PC-3 (cell line): ENCODE measurements around the gene TWIST2. TPM values are rescaled to one million over a fixed set of nuclear protein-coding genes. Genes with fewer than 3 reads are reported as not detected.

Experiments
- ATAC-seq: fragments of 200-7000 bp; cut with Tn5 transposase; 2 replicates; pipeline ENCODE4 v1.9.1; 2020; ENCODE audit warnings: mild to moderate bottlenecking, moderate library complexity
- BruUV-seq: library from RNA; stranded (reverse); fragments of 400-500 nt; replicated peaks from 2 replicates; lab custom pipeline; 2021; lab: Mats Ljungman, UMichigan
- CTCF ChIA-PET: fragments of 300-600 bp; sonication (Branson Sonifier 250); formaldehyde crosslinking; loops from one replicate; lab custom pipeline; 2022; ENCODE audit warnings: antibody characterized with exemption; lab: Charles Lee
- POLR2A ChIA-PET: fragments of 300-600 bp; sonication (Branson Sonifier 250); formaldehyde crosslinking; loops from one replicate; lab custom pipeline; 2022; ENCODE audit warnings: antibody characterized with exemption; ENCODE audit not compliant: unreplicated experiment; lab: Charles Lee
- DNase-seq: peaks from one replicate; pipeline ENCODE4 v3.0.0-alpha.2; 2015
- H2AFZ ChIP-seq: fragments of 300-600 bp; sonication (generic); 2 replicates; pipeline ENCODE4 v1.6.0; 2016; ENCODE audit warnings: antibody characterized with exemption, low read length
- H3F3A ChIP-seq: fragments of 300-600 bp; sonication (generic); one replicate; pipeline ENCODE4 v1.6.0; 2017; ENCODE audit warnings: antibody characterized with exemption, low read length, control low read depth, mild to moderate bottlenecking; ENCODE audit not compliant: unreplicated experiment
- H3K27ac ChIP-seq: fragments of 300-600 bp; sonication (generic); 2 replicates; pipeline ENCODE4 v1.5.1; 2016; ENCODE audit warnings: mild to moderate bottlenecking, low read length
- H3K27me3 ChIP-seq: fragments of 300-600 bp; sonication (generic); 2 replicates; pipeline ENCODE4 v1.6.1; 2016; ENCODE audit warnings: low read length, mixed read lengths
- H3K36me3 ChIP-seq: fragments of 300-600 bp; sonication (generic); 2 replicates; pipeline ENCODE4 v1.6.1; 2016; ENCODE audit warnings: low read depth, mixed run types, low read length, mixed read lengths
- H3K4me1 ChIP-seq: fragments of 300-600 bp; sonication (generic); 2 replicates; pipeline ENCODE4 v1.5.1; 2016; ENCODE audit warnings: low read length; ENCODE audit not compliant: insufficient read depth
- H3K4me2 ChIP-seq: fragments of 300-600 bp; sonication (generic); 2 replicates; pipeline ENCODE4 v1.6.0; 2016; ENCODE audit warnings: low read length
- H3K4me3 ChIP-seq: fragments of 300-600 bp; sonication (generic); 2 replicates; pipeline ENCODE4 v1.5.1; 2016; ENCODE audit warnings: mild to moderate bottlenecking, low read length, mixed read lengths
- H3K79me2 ChIP-seq: fragments of 300-600 bp; sonication (generic); 2 replicates; pipeline ENCODE4 v1.6.1; 2017; ENCODE audit warnings: low read length, mixed read lengths
- H3K9ac ChIP-seq: fragments of 300-600 bp; sonication (generic); 2 replicates; pipeline ENCODE4 v1.6.0; 2016; ENCODE audit warnings: mild to moderate bottlenecking, low read length
- H3K9me2 ChIP-seq: fragments of 300-600 bp; sonication (generic); replicated peaks from 2 replicates; pipeline ENCODE4 v1.6.1; 2016; ENCODE audit warnings: mixed run types, low read length, mixed read lengths
- H3K9me3 ChIP-seq: fragments of 300-600 bp; sonication (generic); 2 replicates; pipeline ENCODE4 v1.6.1; 2016; ENCODE audit warnings: low read length, mixed read lengths
- H4K20me1 ChIP-seq: fragments of 300-600 bp; sonication (generic); 2 replicates; pipeline ENCODE4 v1.6.1; 2016; ENCODE audit warnings: low read length, mixed read lengths
- EZH2 ChIP-seq: fragments of 300-600 bp; sonication (generic); IDR thresholded peaks from one replicate; pipeline ENCODE4 v1.6.1; 2017; ENCODE audit warnings: antibody characterized with exemption, mild to moderate bottlenecking, low read length; ENCODE audit not compliant: unreplicated experiment
- EZH2phosphoT487 ChIP-seq: fragments of 300-600 bp; sonication (generic); IDR thresholded peaks from 2 replicates; pipeline ENCODE4 v1.6.1; 2018; ENCODE audit warnings: mild to moderate bottlenecking, antibody characterized with exemption, low read length, borderline replicate concordance
- intact Hi-C: fragments of 100-400 bp; cut with micrococcal nuclease; formaldehyde crosslinking; loops from 2 replicates; pipeline ENCODE4 v1.9.0; 2023
- total RNA-seq: library from RNA; depleted of rRNA; stranded (reverse); fragments of >200 nt; gene quantifications from 2 replicates; pipeline ENCODE4 v1.2.3, GENCODE V29; 2014
- TF ChIP-seq, protein P1 (sequence below): fragments of 300-600 bp; sonication (generic); conservative IDR thresholded peaks from 2 replicates; pipeline ENCODE4 v1.5.1; 2017; ENCODE audit warnings: antibody characterized with exemption, low read depth, mild to moderate bottlenecking, low read length

The TWIST2 gene
- total RNA-seq, 1 experiment from 2014 or later: 4.4 TPM

DNA sequence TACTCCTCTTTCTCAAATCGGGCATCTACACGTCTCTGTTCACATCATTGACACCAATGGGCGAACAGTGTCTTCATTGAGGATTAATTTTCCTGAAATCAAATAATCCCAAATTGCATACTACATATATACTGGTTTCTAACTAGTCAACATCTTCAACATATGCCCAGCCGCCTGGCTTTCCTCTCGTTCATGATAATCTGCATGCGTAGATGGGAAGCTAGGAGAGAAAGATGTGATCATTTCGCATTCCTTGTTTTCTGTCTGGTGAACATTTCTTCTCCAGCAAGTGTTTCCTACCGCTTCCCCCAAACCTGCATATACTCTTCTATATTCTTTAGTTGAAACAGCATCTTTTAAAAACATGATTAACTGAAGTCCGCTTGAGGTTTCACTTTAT lies 7.4 kb downstream of the TWIST2 start:
- Histone ChIP-seq H2AFZ (no peak overlapping the region), H3K79me2 (no peaks in the 10 kb centered on the region), H3K9me2 (no peaks in the 10 kb centered on the region), H3K4me2 (no peak overlapping the region), H3K36me3 (no peaks in the 10 kb centered on the region), H3K9ac (no peak overlapping the region), H3F3A (no peaks in the 10 kb centered on the region), H3K27ac (no peak overlapping the region), H3K27me3 (no peaks in the 10 kb centered on the region), H4K20me1 (no peaks in the 10 kb centered on the region), H3K9me3 (no peaks in the 10 kb centered on the region), H3K4me3 (no peak overlapping the region), H3K4me1 (no peaks in the 10 kb centered on the region)
- ATAC-seq: no peak
- DNase-seq: no peak
- BruUV-seq: no TSS peak
- ChIA-PET POLR2A (no interaction called here), CTCF (no interaction called here)
- TF ChIP-seq, protein P1, sequence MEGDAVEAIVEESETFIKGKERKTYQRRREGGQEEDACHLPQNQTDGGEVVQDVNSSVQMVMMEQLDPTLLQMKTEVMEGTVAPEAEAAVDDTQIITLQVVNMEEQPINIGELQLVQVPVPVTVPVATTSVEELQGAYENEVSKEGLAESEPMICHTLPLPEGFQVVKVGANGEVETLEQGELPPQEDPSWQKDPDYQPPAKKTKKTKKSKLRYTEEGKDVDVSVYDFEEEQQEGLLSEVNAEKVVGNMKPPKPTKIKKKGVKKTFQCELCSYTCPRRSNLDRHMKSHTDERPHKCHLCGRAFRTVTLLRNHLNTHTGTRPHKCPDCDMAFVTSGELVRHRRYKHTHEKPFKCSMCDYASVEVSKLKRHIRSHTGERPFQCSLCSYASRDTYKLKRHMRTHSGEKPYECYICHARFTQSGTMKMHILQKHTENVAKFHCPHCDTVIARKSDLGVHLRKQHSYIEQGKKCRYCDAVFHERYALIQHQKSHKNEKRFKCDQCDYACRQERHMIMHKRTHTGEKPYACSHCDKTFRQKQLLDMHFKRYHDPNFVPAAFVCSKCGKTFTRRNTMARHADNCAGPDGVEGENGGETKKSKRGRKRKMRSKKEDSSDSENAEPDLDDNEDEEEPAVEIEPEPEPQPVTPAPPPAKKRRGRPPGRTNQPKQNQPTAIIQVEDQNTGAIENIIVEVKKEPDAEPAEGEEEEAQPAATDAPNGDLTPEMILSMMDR: no peak
- no peak for TF ChIP-seq EZH2
- no peak for TF ChIP-seq EZH2phosphoT487
- intact Hi-C loops: no loop called here

DNA sequence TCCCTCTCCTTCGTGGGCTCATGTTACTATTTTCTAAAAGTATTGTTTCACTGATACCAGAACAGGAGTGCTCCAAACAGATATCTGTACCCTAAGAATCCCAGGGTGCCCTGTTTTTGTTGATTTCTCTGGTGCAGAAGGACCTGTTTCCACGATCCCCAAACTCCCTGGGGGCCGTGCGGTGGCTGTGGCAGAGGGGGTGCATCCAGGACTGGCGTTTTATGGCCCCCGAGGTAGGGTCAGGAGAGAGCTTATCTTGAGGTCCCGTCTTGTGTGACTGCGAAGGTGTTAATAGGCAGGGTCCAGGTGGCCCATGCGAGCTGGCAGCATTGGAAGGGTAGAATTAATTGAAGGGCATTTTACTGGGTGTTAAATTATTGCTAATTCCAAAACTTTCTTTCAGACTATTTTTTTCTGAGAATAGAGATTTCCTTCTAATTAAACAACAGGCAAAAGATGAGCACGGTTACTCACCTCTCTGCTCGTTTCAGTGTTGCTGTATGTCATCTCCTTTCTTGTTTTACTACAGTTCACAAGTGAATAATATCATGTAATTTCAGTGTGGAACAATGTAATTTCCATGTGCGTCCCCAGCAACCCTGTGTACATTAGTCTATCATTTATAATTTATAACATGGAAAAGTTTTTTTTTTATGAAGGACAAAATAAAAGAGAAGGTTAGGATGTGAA lies 8.2 kb downstream of the TWIST2 start:
- no peaks in the 10 kb centered on the region for H3K4me1 ChIP-seq
- no peak overlapping the region for H3K4me2 ChIP-seq
- intact Hi-C loops: no loop called here
- H3K27me3 ChIP-seq: no peaks in the 10 kb centered on the region
- ATAC-seq (no peak), DNase-seq (no peak)
- no peaks in the 10 kb centered on the region for H3K79me2 ChIP-seq
- H3K36me3 ChIP-seq: no peaks in the 10 kb centered on the region
- H2AFZ ChIP-seq: no peak overlapping the region
- no peaks in the 10 kb centered on the region for H3F3A ChIP-seq
- no peak overlapping the region for H3K27ac ChIP-seq
- H3K4me3 ChIP-seq: no peak overlapping the region
- no peaks in the 10 kb centered on the region for H3K9me2 ChIP-seq
- ChIA-PET CTCF (no interaction called here), POLR2A (no interaction called here)
- no peak for TF ChIP-seq EZH2phosphoT487
- no peak for TF ChIP-seq EZH2
- TF ChIP-seq, protein P1: no peak
- H3K9ac ChIP-seq: no peak overlapping the region
- BruUV-seq: no TSS peak
- no peaks in the 10 kb centered on the region for H3K9me3 ChIP-seq
- H4K20me1 ChIP-seq: no peaks in the 10 kb centered on the region
